ENCODE results near the gene CCDC141. TPM values are rescaled to one million over a fixed set of nuclear protein-coding genes. Genes with fewer than 3 reads are reported as not detected.
A peak's percentile ranks its signal among the peaks of the same experiment; 100 is the strongest.

Gene CCDC141
- total RNA-seq, 2 experiments from 2014 or later = 2.6 TPM

DNA sequence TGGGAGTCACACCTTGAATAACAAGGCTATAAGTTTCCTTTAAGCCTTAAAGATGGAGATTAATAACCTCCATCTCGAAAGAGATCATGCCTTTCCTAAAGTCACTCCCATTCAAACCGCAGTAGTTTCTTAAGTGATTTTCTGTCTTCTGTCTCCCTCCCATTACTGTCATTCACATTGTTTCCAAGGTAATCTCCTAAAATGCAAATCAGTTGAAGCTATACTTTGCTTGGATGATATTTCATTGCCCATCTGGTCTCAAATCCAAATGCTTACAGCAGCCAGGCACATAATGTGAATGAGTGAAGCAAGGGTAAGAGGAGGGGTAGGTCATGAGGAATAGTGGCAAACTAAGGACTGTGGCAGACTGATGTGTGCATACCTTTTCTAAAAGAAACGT lies 116.4 kb downstream of the CCDC141 start:
- no peaks in the 10 kb centered on the region for H3K4me1 Mint-ChIP-seq
- H3K4me3 Mint-ChIP-seq = no peak overlapping the region
- H3K27me3 Mint-ChIP-seq = no peaks in the 10 kb centered on the region
- DNase-seq = no peak
- no peak overlapping the region for H3K27ac Mint-ChIP-seq
- H3K36me3 Mint-ChIP-seq (ENCODE audit: low read depth) = no peaks in the 10 kb centered on the region
- POLR2A ChIA-PET = no interaction called here
- CTCF ChIA-PET = no interaction called here
- H3K9me3 Mint-ChIP-seq = no peaks in the 10 kb centered on the region

DNA sequence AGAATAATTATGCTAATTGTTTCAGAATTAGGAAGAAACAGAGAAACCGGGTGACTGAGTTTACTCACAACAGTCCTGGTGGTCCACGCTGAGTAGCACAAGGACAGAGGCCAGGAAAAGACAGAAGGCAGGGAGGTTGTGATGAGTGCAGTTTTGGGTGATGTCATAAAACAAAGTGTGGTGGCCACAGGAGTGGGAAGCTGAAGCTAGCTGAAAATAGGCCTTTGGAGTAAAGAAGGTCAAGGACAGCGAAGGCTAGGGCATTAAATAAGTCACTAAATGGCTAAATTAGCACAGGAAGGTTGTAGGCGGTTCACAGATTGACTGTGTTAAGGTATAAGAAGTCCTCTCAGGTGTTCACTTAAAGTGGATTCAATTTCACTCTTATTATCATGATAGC lies 121.9 kb downstream of the CCDC141 start:
- Mint-ChIP-seq H3K27ac (no peak overlapping the region), H3K27me3 (peaks cover 2% of the 10 kb centered on the region), H3K36me3 (ENCODE audit: low read depth) (no peaks in the 10 kb centered on the region), H3K9me3 (no peaks in the 10 kb centered on the region), H3K4me3 (no peak overlapping the region), H3K4me1 (no peaks in the 10 kb centered on the region)
- CTCF ChIA-PET = interaction anchor here (1.5 kb wide), 1 partner anchor 201 kb away, joined by 4 read pairs; no protein-coding TSS in a partner anchor
- POLR2A ChIA-PET = no interaction called here
- DNase-seq = no peak

DNA sequence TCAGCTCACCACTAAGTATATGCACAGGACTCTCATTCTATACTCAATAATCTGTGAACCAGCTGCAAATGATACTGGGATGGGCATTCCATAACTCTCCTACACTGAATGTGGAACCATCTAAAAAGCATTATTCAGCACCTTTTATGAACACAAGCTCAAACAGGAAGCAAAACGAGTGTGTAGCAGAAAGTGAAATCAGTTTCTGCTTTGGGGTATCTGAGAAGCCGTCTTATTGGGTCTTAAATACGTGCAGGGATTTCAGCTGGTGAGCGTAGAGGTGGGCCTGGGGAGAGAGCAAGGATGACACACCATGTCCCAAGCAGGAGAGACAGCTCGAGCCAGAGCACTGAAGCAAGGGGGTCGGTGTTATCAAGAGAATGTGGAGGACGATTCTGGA lies 122.8 kb downstream of the CCDC141 start:
- CTCF ChIA-PET = interaction anchor here (0.9 to 1.1 kb wide), 2 partner anchors 14 to 107 kb away, joined by 3 read pairs; no protein-coding TSS in a partner anchor
- Mint-ChIP-seq H3K27ac (no peak overlapping the region), H3K4me1 (no peaks in the 10 kb centered on the region), H3K9me3 (no peaks in the 10 kb centered on the region), H3K27me3 (peaks cover 2% of the 10 kb centered on the region), H3K4me3 (no peak overlapping the region), H3K36me3 (ENCODE audit: low read depth) (no peaks in the 10 kb centered on the region)
- POLR2A ChIA-PET = no interaction called here
- DNase-seq = no peak

DNA sequence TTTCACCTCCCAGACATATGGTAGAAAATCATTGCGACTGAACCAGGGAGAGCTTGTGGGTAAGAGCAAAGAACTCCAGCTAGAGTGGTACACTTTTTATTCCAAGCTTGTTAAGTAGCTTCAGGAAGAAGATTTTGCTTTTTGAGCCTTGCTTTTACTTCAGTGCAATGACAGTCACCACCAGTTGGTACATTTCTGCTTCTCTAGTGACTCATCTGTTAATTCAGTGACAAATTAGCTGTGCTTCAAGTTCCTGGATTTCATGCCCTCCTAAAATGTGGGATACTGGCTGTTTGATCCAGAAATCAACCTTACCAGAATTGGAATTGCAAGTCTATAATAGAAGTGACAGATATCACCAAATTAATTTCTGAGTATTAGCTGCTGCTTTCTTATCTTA lies 125.1 kb downstream of the CCDC141 start:
- Mint-ChIP-seq H3K27ac (no peak overlapping the region), H3K4me3 (no peak overlapping the region), H3K9me3 (no peaks in the 10 kb centered on the region), H3K36me3 (ENCODE audit: low read depth) (no peaks in the 10 kb centered on the region), H3K4me1 (no peaks in the 10 kb centered on the region), H3K27me3 (peaks cover 2% of the 10 kb centered on the region)
- ChIA-PET POLR2A (no interaction called here), CTCF (interaction anchor here (1.4 kb wide), 1 partner anchor 10 kb away, joined by 5 read pairs; no protein-coding TSS in a partner anchor)
- DNase-seq = no peak

DNA sequence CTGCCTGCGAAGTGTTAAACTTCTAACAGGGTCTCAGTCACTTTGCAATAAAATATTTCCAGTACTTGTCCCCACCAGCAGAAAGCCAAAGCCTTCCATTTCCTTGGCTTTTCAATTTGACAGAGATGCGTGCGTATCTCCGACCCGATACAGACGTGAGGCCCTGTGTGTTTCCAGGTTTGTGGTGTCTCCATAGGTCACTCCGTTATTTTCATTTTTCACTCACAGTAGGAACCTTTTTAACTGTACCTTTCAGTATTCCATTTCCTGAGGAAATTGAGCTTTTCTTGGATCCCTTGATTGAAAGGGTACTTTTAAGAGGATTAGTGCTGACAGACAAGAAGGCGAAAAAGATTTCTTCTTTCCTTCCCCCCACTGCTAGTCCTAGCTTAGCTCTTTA lies 126.4 kb downstream of the CCDC141 start:
- no peaks in the 10 kb centered on the region for H3K4me1 Mint-ChIP-seq
- H3K27ac Mint-ChIP-seq = no peak overlapping the region
- no peaks in the 10 kb centered on the region for H3K36me3 Mint-ChIP-seq (ENCODE audit: low read depth)
- ChIA-PET CTCF (no interaction called here), POLR2A (no interaction called here)
- H3K9me3 Mint-ChIP-seq = no peaks in the 10 kb centered on the region
- no peak for DNase-seq
- no peak overlapping the region for H3K4me3 Mint-ChIP-seq
- peaks cover 2% of the 10 kb centered on the region for H3K27me3 Mint-ChIP-seq

DNA sequence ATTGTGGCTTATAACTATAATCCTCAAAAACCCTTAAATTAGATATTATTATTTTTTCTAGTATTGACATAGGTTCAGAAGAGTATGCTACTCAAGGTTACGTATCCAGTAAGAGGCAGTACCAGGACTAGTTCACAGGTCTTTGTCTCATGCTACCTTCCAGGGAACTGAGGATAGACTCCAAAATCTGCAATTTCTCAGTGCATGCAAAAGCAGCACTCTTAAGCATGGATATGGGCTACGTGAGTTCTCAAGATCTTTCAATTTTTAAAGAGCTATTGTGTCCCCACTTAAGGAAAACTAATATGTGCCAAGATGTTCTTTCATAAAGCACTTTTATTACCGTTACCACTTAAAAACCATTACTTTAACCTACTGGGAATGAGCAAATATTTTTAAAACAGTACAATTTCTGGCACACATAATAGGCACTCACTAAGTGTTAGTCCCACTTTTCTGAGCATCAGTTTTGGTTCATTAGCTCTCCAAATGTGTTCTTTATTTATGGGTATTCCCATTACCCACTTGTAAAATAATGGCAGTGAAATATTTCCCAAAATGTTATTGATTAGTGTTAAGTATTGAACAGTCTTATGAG lies 128.9 kb downstream of the CCDC141 start:
- ChIA-PET CTCF (no interaction called here), POLR2A (no interaction called here)
- Mint-ChIP-seq H3K36me3 (ENCODE audit: low read depth) (no peaks in the 10 kb centered on the region), H3K27ac (no peak overlapping the region), H3K4me1 (no peaks in the 10 kb centered on the region), H3K27me3 (no peaks in the 10 kb centered on the region), H3K9me3 (no peaks in the 10 kb centered on the region), H3K4me3 (no peak overlapping the region)
- no peak for DNase-seq

DNA sequence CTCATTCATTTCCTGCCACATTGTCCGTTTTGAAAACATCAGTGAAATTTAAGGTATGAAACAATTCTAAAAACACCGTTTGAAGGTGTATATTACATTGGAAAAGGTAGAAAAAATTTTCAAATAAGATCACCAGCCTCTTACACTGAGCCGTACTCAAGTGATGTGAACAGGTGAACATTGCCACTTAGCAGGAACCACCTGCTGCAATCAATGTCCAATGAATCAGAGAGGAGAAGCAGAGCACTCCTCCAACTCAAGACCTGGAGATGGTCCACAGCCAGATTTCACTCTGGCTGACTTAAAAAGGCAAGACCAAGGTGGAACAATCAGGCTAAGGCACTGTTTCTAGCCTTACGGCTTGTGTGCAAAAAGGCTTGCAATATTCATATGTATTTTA lies 132.4 kb downstream of the CCDC141 start:
- Mint-ChIP-seq H3K4me1 (peaks cover 7% of the 10 kb centered on the region), H3K36me3 (ENCODE audit: low read depth) (no peaks in the 10 kb centered on the region), H3K4me3 (no peak overlapping the region), H3K9me3 (no peaks in the 10 kb centered on the region), H3K27ac (no peak overlapping the region), H3K27me3 (peaks cover 1% of the 10 kb centered on the region)
- no peak for DNase-seq
- POLR2A ChIA-PET = no interaction called here
- CTCF ChIA-PET = interaction anchor here (1.6 to 2.1 kb wide), 2 partner anchors 156 to 212 kb away, joined by 4 to 8 read pairs; no protein-coding TSS in a partner anchor

DNA sequence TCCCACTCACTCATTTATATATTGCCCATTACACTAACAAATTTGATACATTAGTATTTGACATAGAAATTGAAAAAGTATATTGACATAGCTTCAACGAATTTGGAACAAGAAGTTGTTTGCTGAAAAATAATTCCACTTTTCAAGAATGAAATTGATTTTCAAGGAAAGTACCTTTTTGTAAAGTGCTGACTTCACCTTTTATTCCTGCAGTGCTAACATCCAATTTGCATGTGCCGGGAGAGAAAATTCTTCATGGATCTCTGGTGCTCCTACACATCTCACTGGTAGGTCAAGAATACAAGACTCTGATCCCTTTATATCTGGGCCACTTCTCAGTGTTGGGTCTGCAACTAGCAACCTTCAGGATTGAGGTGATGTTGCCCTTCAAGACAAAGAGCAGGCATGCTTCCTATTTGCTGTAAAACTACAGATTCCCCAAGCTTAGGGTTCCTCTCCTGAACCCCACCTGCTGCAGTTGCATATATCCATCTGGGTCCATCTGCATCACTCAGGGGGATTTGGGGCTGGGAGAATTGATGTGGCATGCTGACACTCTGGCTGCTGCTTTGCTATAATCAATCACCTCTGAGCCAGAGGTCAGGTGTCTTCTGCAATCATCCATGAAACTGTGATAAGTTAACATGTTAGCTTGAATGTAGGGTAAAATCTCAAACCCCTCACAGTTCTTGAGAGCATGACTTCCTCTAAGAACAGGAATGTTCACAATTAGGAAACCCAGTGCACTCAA lies 134.3 kb downstream of the CCDC141 start:
- H3K36me3 Mint-ChIP-seq (ENCODE audit: low read depth) = no peaks in the 10 kb centered on the region
- H3K9me3 Mint-ChIP-seq = no peaks in the 10 kb centered on the region
- no peak overlapping the region for H3K4me3 Mint-ChIP-seq
- H3K27ac Mint-ChIP-seq = no peak overlapping the region
- peaks cover 1% of the 10 kb centered on the region for H3K27me3 Mint-ChIP-seq
- H3K4me1 Mint-ChIP-seq = peaks cover 9% of the 10 kb centered on the region
- DNase-seq = no peak
- CTCF ChIA-PET = interaction anchor here (1.3 to 2.1 kb wide), 5 partner anchors 9 to 214 kb away, joined by 3 to 13 read pairs (median 5); no protein-coding TSS in a partner anchor
- POLR2A ChIA-PET = no interaction called here

DNA sequence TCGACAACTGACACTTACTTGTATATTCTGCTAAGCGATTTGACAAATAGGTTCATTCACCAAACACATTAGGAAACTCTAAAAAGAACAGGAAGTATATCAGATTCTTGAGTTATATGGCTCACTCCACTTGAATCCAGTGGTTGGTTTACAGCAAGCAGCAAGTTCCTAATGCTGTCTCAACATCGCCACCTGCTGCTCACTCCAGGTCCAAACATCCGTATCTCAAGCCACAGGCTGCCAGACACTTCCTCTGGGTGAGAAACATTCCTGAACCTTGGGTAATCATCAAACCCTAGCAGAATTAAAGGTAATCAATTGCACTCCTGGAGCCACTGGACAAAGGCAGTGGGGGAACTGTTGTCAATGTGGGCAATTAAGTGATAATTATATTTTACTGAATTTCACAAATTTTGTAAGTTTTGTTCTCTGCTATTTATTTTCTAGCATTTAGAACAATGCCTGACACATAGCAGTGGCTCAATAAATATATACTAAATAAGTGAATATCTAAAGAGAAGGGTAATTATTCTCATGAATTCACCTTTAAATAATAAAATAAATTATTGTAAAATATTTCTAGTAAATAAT lies 135.6 kb downstream of the CCDC141 start:
- ChIA-PET POLR2A (no interaction called here), CTCF (interaction anchor here (1.0 to 2.1 kb wide), 3 partner anchors 10 to 215 kb away, joined by 3 to 9 read pairs (median 5); no protein-coding TSS in a partner anchor)
- peaks cover 9% of the 10 kb centered on the region for H3K4me1 Mint-ChIP-seq

DNA sequence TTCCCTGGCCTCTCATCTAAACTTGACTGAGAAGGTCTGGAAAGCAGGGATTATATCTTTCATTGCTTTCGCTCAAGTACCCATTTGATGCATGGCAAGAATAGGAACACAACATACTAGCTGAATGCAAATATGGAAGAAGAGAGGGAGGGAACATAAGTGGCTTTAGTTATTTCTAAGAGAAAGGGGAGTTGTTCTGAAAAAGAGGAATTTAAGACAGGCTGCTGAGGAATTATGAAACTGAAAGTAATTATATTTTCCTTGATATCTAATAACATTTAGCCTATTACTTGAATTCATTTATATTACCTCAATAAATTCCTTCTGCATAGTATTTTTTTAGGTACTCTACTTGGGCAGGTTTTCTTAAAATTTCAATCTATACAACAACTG lies 136.9 kb downstream of the CCDC141 start:
- Mint-ChIP-seq H3K36me3 (ENCODE audit: low read depth) (no peaks in the 10 kb centered on the region), H3K27ac (no peak overlapping the region), H3K4me3 (no peak overlapping the region), H3K27me3 (peaks cover 5% of the 10 kb centered on the region), H3K9me3 (no peaks in the 10 kb centered on the region), H3K4me1 (peaks cover 9% of the 10 kb centered on the region)
- ChIA-PET POLR2A (no interaction called here), CTCF (interaction anchor here (0.7 to 4.2 kb wide), 9 partner anchors 14 to 216 kb away, joined by 3 to 15 read pairs (median 3); no protein-coding TSS in a partner anchor)
- no peak for DNase-seq

More for the DNA sequence above, 135.6 kb downstream of the CCDC141 start:
- Mint-ChIP-seq H3K9me3 (no peaks in the 10 kb centered on the region), H3K4me3 (no peak overlapping the region), H3K27ac (no peak overlapping the region), H3K27me3 (peaks cover 5% of the 10 kb centered on the region), H3K36me3 (ENCODE audit: low read depth) (no peaks in the 10 kb centered on the region)
- peak; percentile 74 for DNase-seq

DNA sequence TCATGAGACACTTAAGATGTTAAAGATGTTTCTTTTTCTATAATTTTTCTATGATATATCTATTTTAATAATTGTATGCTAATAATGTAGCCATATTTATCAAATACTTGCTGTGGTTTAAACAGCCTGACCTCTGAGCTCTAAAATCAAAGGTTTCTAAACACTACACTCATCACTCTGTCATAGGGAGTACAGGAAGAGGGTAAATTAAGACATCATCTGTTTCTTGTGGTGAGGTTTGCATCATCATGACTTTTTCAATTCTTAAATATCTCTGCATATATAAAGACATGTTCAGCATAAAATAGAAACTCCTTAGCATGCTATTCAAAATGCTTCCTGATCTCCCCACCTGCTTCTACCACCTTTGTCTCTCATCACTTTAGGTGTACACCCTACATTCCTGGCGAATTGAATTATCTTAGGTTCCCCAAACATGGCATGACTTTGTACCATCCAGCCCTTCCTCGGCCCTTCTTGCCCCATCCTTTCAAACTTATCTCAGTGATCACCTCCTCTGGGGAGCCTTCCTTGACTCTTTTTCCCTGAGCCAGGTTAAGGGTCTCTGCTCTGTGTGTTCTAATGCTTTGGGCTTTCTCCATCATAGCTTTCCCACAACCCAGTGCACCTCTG lies 137.4 kb downstream of the CCDC141 start:
- Mint-ChIP-seq H3K36me3 (ENCODE audit: low read depth) (no peaks in the 10 kb centered on the region), H3K27me3 (peaks cover 5% of the 10 kb centered on the region), H3K27ac (no peak overlapping the region), H3K9me3 (no peaks in the 10 kb centered on the region), H3K4me3 (no peak overlapping the region), H3K4me1 (peaks cover 9% of the 10 kb centered on the region)
- CTCF ChIA-PET = interaction anchor here (0.7 to 4.2 kb wide), 10 partner anchors 12 to 217 kb away, joined by 3 to 15 read pairs (median 4); no protein-coding TSS in a partner anchor
- POLR2A ChIA-PET = no interaction called here
- no peak for DNase-seq

DNA sequence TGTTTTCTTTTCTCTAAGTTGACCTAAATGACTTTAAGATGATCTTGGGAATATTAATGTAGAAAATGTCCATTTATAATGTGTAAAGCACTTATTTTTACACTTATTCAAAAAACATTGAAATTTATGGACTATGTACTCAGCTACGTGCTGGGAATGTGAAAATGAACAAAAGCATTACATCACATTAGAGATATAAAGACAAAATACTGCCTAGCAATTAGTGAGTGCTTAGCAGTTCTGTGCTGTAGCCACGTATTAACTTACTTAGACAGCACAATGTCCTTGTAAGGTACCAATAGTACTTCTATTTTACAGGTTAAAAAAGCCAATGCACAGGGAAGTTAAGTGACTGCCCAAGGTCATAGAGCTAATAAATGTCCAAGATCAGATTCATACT lies 138.9 kb downstream of the CCDC141 start:
- Mint-ChIP-seq H3K27me3 (peaks cover 5% of the 10 kb centered on the region), H3K27ac (no peak overlapping the region), H3K9me3 (no peaks in the 10 kb centered on the region), H3K36me3 (ENCODE audit: low read depth) (no peaks in the 10 kb centered on the region), H3K4me1 (peaks cover 9% of the 10 kb centered on the region), H3K4me3 (no peak overlapping the region)
- DNase-seq = no peak
- POLR2A ChIA-PET = no interaction called here
- CTCF ChIA-PET = interaction anchor here (1.0 to 4.2 kb wide), 4 partner anchors 11 to 219 kb away, joined by 3 to 15 read pairs (median 7); no protein-coding TSS in a partner anchor

DNA sequence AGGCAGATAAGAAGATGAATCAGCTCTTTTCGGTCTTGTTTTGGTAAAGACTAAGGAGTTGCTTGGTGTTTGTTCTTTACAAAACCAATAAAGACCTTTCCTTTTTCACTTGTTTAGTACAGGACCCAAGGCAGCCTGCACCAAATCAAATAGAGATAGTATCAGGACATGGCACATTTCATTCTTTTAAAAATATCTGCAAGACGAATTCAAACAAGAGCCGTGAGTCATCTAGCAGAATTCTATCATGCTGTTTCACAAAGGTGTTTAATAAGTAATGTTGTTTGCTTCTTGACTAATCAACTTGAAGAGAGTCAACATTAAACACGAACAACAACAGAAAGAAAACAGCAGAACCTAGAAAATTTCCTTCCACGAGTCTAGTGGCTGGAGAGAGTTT lies 139.9 kb downstream of the CCDC141 start:
- no peak overlapping the region for H3K4me3 Mint-ChIP-seq
- H3K9me3 Mint-ChIP-seq = no peaks in the 10 kb centered on the region
- DNase-seq = no peak
- ChIA-PET CTCF (interaction anchor here (0.5 to 4.2 kb wide), 5 partner anchors 13 to 220 kb away, joined by 4 to 15 read pairs (median 4); no protein-coding TSS in a partner anchor), POLR2A (no interaction called here)
- H3K4me1 Mint-ChIP-seq = peaks cover 9% of the 10 kb centered on the region
- peaks cover 7% of the 10 kb centered on the region for H3K27me3 Mint-ChIP-seq
- H3K27ac Mint-ChIP-seq = no peak overlapping the region
- H3K36me3 Mint-ChIP-seq (ENCODE audit: low read depth) = no peaks in the 10 kb centered on the region
